Parathyroid adenoma (tissue), 2 donors: Measurements from ENCODE around the gene KRTAP10-8.
"Not testable (repeated sequence)": the region's sequence is repeated elsewhere in the genome, so short reads cannot be mapped to it uniquely, and the experiment has no call there.

ENCODE experiments used
- H2AFZ ChIP-seq: fragments of 300-600 bp; sonication (generic); one replicate; pipeline ENCODE4 v1.7.0; 2017; ENCODE audit warnings: antibody characterized with exemption, mild to moderate bottlenecking
- H3K27ac ChIP-seq: fragments of 300-600 bp; sonication (generic); one replicate; pipeline ENCODE4 v1.7.0; 2017
- H3K27me3 ChIP-seq: fragments of 300-600 bp; sonication (generic); one replicate; pipeline ENCODE4 v1.7.0; 2017; ENCODE audit warnings: low read length; ENCODE audit not compliant: control insufficient read depth, insufficient read depth
- H3K36me3 ChIP-seq: fragments of 300-600 bp; sonication (generic); one replicate; pipeline ENCODE4 v1.7.0; 2017; ENCODE audit warnings: low read length; ENCODE audit not compliant: control insufficient read depth, insufficient read depth
- H3K4me1 ChIP-seq: fragments of 300-600 bp; sonication (generic); one replicate; pipeline ENCODE4 v1.7.0; 2017; ENCODE audit warnings: control low read depth
- H3K4me2 ChIP-seq: fragments of 300-600 bp; sonication (generic); one replicate; pipeline ENCODE4 v1.7.0; 2017; ENCODE audit warnings: low read length
- H3K4me3 ChIP-seq: fragments of 300-600 bp; sonication (generic); one replicate; pipeline ENCODE4 v1.7.0; 2017; ENCODE audit warnings: low read depth, low read length
- H3K79me2 ChIP-seq: fragments of 300-600 bp; sonication (generic); one replicate; pipeline ENCODE4 v1.7.0; 2017; ENCODE audit warnings: control low read depth
- H3K9ac ChIP-seq: fragments of 300-600 bp; sonication (generic); one replicate; pipeline ENCODE4 v1.7.0; 2017; ENCODE audit warnings: mild to moderate bottlenecking
- H3K9me3 ChIP-seq: fragments of 300-600 bp; sonication (generic); one replicate; pipeline ENCODE4 v1.7.0; 2017; ENCODE audit warnings: low read length; ENCODE audit not compliant: control insufficient read depth
- CTCF ChIP-seq: fragments of 300-600 bp; sonication (generic); IDR thresholded peaks from one replicate; pipeline ENCODE4 v1.7.0; 2017; ENCODE audit warnings: antibody characterized with exemption, mild to moderate bottlenecking
- donor health status: primary hyperparathyroidism.

The KRTAP10-8 gene

GRCh38 chr21:44598061-44598460 lies 13.8 kb upstream of the KRTAP10-8 start:
- no peak for TF ChIP-seq CTCF
- Histone ChIP-seq H3K27ac (no peak overlapping the region), H3K4me2 (no peak overlapping the region), H3K4me1 (no peaks in the 10 kb centered on the region), H3K36me3 (no peaks in the 10 kb centered on the region), H3K4me3 (no peak overlapping the region), H2AFZ (no peak overlapping the region), H3K9ac (no peak overlapping the region), H3K27me3 (no peaks in the 10 kb centered on the region), H3K9me3 (no peaks in the 10 kb centered on the region), H3K79me2 (no peaks in the 10 kb centered on the region)

- no peaks in the 10 kb centered on the region for H3K36me3 ChIP-seq
- H3K4me2 ChIP-seq: no peak overlapping the region
- no peaks in the 10 kb centered on the region for H3K9me3 ChIP-seq
- H3K27me3 ChIP-seq: no peaks in the 10 kb centered on the region
- no peak overlapping the region for H2AFZ ChIP-seq
- H3K79me2 ChIP-seq: no peaks in the 10 kb centered on the region
- no peak overlapping the region for H3K27ac ChIP-seq
- H3K9ac ChIP-seq: no peak overlapping the region
- H3K4me1 ChIP-seq: no peaks in the 10 kb centered on the region
- no peak for TF ChIP-seq CTCF
- no peak overlapping the region for H3K4me3 ChIP-seq
Observed at GRCh38 chr21:44599264-44600029, 12.4 kb upstream of the KRTAP10-8 start.

GRCh38 chr21:44600118-44600978 lies 11.5 kb upstream of the KRTAP10-8 start, which contains the start of gene KRTAP10-7:
TSS of gene KRTAP10-7 (plus strand) at chr21:44600597. CDS start at chr21:44600622, 25 bp downstream.
- not testable (repeated sequence) for H3K4me2 ChIP-seq, H3K9me3 ChIP-seq, H3K4me3 ChIP-seq, H3K79me2 ChIP-seq, H3K27ac ChIP-seq, H3K36me3 ChIP-seq, H2AFZ ChIP-seq, H3K9ac ChIP-seq, H3K27me3 ChIP-seq, H3K4me1 ChIP-seq

GRCh38 chr21:44601091-44601490 lies 10.8 kb upstream of the KRTAP10-8 start:
- H3K27ac ChIP-seq, H3K4me3 ChIP-seq, H3K36me3 ChIP-seq, H3K4me1 ChIP-seq, H3K9ac ChIP-seq, H2AFZ ChIP-seq, H3K4me2 ChIP-seq, H3K79me2 ChIP-seq, H3K27me3 ChIP-seq, H3K9me3 ChIP-seq: not testable (repeated sequence)

- Histone ChIP-seq H3K4me1 (no peaks in the 10 kb centered on the region), H3K79me2 (no peaks in the 10 kb centered on the region), H3K9ac (no peak overlapping the region), H2AFZ (no peak overlapping the region), H3K9me3 (no peaks in the 10 kb centered on the region), H3K4me3 (no peak overlapping the region), H3K27me3 (no peaks in the 10 kb centered on the region), H3K4me2 (no peak overlapping the region), H3K27ac (no peak overlapping the region), H3K36me3 (no peaks in the 10 kb centered on the region)
- TF ChIP-seq CTCF: no peak
Observed at GRCh38 chr21:44601596-44602462, 10.1 kb upstream of the KRTAP10-8 start.
